Measurements from ENCODE around the gene KPNA2.
"Not testable (repeated sequence)": the region's sequence is repeated elsewhere in the genome, so short reads cannot be mapped to it uniquely, and the experiment has no call there.

KPNA2 gene

DNA sequence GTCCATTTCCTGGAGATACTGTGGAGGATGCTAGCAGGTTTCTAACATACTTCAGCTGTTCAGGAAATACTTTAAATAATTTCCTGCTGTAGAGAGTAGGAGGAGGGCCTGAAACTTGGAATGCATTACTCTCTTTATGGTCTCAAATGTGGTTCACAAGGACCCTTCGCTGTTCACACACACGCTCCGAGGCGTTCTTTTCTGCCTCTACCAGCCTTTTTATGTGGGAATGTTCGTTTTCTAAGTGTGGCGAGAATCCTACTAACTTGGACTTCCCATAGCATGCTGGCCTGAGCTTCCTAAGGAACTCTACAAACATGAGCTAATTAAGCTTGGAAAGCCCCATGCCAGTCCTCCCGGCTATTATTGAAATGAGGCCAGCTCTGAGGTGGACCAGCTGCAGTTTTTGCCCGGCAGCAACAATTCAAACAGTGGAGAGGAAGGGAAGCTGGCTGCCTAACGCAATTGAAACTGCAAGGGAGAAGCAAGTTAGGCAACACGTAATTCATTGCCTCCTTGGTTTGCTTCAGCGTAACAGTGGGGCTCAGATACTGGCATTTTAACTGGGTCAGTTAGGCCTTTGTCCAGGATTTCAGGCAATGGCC, 18.9 kb downstream of the KPNA2 start:
- DNase-seq, result peak; percentile 59

DNA sequence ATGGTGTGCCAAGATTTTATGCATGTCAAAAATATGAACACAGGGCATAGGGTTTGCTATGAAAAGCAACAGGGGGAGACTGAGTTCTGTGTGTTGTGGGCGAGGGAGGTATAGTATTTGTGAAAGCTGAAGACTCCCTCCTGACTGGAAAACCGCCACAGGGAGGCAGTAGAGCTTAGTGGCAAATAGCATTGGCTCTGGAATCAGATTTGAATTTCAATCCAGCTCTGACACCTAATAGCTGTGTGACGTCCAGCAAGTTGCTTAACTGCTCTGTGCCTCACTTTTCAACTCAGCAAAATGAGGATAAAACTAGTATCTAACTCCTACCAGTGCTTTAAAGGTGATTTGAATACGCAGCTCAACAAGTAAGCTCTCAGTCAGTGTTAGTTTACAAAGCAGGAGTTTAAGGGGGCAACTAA, 22.0 kb downstream of the KPNA2 start:
- no peak for DNase-seq

DNA sequence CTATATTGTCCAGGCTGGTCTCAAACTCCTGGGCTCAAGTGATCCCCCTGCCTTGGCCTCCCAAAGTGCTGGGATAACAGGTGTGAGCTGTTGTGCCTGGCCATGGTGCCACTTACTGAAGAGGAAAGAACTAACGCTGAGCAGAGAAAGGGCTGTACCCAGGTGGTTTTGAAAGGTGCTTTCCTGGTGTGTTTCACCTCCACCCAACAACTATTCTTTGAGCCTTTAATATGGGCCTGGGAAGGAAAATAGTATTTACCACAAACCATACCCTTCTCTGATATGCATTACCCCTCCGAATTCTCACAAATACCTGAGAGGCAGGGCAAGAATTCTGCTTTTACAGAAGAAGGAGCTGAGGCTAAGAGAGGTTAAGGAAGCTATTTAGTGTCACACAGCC, 24.8 kb downstream of the KPNA2 start:
- DNase-seq, result no peak

DNA sequence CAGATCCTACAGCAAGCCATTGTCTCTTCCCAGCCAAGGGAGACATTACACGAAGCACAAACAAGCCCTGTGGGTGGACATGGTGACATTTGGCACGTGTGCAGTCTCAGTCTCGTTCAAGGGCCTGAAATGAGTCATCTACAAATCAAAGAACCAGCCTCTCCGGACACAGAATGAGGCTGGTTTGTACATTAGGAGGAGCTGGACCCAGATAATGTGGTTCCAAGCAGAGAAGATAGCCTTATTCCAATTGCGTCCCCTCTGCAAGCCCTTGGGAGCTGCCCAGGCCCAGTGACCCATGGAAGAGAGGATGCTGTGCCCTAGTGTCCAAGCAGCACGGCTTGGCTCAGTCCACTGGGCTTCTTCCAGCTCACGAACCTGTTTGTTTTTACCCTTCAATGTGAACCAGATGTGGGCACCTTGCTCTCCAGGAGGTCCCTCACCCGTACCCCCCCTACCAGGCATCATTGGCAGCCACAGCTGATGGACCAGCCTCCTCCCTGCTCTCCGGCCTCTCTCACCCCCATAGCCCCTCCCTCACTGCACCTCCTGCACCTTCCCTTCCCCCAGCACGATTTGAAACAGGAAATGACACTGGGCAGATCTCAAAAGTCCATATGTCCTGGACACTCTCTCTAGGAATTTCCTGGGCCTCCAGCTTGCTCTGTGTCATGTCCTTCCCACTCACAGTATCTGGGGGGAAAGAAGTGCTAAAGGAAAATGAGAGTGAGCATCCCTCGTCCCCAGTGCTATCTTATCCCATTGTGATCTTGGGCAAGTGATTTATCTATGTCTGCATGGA, 26.2 kb downstream of the KPNA2 start:
- no peak for DNase-seq

DNA sequence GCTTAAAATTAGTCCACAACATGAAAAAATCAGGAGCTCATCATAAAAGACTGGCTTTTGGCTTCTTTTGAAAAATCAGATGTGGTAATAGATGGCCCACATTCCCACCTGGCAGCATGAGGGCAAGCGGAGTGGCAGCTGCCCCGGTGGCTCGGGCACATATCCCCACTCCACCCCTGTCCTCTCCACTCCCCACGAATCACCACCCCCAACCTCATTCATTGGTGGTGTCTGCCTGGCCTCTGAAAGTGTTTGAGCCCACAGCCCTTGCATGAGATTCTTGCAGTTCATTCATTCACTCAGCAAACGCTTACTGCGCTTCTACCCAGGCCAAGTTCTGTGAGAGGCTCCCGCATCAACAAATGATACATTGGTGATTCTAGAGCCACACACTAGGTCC, 29.8 kb downstream of the KPNA2 start:
- DNase-seq, result not testable (repeated sequence)

DNA sequence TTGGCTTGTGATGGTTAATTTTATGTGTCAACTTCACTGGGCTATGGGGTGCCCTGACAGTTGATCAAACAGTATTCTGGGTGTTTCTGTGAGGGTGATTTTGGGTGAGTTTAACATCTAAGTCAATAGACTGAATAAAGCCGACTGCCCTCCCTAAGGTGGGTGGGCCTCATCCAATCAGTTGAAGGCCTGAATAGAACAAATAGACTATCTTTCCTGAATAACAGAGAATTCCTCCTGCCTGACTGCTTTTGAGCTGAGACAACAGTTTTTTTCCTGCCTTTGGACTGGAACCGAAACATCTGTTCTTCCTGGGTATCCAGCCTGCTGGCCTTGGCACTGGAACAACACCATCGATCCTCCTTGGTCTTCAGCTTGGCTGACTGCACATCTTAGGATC, 33.0 kb downstream of the KPNA2 start:
- DNase-seq, result not testable (repeated sequence)

DNA sequence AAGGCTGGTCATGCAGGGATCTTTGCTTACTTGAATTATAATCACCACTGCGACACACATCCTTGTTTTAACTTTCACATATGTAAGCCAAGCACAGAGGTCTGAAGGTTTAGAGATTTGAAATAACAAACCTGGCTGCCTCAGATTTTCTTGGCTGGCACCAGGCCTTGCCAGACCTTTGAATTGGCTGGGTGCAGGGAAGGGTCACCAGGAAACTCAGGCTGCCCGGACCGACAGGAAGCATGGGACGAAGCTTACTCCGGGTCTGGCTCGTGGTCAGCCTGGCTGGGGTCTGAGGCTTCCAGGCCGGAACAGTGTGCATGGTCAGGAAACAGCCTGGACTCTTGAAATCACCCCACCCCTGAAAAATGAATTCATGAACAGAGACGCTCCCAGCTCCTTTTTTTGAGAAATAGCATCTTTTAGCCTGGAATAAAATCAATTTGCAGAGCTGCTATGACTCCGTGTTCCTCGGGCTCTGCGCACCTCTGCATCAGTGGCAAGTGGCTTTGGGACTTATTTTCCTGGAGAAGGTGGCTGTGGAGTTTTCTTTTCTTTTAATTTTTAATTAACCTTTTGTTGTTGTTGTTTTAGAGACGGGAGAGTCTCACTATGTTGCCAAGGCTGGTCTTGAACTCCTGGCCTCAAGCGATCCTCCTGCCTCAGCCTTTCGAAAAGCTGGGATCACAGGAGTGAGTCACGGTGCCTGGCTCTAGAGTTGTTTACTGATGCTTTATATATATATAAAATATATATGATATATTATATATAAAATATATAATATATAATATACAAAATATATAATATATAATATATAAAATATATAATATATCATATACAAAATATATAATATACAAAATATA, 35.3 kb downstream of the KPNA2 start:
- DNase-seq, result not testable (repeated sequence)

DNA sequence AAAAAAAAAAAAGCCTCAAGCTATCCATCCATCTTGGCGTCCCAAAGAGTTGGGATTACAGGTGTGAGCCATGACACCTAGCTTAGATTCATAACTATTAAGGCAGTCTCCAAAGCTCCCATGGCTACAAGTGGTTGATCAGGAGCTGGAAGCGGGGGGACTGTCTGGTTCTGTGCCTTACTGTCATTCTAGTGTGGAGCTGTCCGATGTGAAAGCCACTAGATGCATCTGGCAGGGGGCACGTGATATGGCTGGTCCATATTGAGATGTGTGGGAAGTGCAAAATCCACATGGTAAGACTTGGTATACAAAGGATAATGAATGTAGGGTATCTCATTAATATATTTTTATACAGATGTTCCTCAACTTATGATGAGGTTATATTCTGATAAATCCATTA, 38.7 kb downstream of the KPNA2 start:
- DNase-seq, result no peak

DNA sequence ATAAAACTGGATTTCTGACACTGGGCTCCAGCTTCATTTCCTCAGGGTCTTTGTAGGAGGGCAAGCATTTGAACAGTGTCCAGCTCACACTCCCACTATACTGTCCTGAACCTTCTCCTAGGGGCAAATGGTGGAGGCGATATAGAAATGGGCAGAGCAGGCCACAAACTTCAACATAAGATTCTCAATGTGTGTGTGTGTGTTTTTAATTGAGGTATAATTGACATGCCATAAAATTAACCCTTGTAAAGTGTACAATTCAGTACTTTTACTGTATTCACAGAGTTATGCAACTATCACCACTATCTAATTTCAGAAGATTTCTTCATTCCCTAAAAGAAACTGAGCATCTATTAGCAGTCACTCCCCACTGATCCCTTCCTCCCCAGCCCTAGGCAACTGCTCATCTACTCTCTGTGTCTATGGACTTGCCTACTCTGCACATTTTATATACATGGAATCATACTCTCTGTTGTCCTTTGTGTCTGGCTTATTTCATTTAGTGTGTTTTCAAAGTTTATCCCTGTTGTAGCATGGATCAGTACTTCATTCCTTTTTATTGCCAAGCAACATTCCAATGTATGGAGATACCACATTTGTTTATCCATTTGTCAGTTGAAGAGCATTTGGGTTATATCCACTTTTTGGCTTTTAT, 40.5 kb downstream of the KPNA2 start:
- DNase-seq, result not testable (repeated sequence)

DNA sequence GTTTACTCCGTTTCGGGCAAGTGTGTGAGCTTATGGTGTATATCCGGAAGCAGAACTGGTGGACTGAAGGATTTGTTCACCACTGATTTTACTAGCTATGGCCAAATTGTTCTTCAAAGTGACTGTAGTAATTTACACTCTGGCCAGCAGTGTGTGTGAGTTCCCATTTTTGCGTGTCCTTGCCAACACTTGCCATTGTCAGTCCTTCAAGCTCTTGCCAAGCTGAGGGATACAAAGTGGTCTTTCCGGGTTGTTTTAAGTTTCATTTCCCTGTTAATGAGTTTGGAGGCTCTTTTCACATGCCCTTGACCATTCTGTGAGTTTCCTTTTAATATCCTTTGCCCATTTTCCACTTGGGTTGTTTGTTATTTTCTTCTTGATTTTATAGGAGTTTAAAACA, 42.0 kb downstream of the KPNA2 start:
- not testable (repeated sequence) for DNase-seq

DNA sequence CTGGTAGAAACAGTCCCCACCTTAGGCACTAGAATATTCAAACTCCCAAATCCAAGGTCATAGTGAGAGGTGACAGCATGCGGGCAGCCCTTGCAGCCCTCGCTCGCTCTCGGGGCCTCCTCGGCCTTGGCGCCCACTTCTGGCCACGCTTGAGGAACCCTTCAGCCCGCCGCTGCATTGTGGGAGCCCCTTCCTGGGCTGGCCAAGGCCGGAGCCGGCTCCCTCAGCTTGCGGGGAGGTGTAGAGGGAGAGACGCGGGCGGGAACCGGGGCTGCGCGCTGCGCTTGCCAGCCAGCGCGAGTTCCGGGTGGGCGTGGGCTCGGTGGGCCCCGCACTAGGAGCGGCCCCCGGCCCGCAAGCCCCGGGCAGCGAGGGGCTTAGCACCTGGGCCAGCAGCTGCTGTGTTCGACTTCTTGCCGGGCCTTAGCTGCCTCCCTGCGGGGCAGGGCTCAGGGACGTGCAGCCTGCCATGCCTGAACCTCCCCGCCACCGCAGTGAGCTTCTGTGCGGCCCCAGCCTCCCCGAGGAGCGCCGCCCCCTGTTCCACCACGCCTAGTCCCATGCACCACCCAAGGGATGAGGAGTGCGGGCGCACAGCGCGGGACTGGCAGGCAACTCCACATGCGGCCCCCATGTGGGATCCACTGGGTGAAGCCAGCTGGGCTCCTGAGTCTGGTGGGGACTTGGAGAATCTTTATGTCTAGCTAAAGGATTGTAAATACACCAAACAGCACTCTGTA, 45.0 kb downstream of the KPNA2 start:
- no peak for DNase-seq

DNA sequence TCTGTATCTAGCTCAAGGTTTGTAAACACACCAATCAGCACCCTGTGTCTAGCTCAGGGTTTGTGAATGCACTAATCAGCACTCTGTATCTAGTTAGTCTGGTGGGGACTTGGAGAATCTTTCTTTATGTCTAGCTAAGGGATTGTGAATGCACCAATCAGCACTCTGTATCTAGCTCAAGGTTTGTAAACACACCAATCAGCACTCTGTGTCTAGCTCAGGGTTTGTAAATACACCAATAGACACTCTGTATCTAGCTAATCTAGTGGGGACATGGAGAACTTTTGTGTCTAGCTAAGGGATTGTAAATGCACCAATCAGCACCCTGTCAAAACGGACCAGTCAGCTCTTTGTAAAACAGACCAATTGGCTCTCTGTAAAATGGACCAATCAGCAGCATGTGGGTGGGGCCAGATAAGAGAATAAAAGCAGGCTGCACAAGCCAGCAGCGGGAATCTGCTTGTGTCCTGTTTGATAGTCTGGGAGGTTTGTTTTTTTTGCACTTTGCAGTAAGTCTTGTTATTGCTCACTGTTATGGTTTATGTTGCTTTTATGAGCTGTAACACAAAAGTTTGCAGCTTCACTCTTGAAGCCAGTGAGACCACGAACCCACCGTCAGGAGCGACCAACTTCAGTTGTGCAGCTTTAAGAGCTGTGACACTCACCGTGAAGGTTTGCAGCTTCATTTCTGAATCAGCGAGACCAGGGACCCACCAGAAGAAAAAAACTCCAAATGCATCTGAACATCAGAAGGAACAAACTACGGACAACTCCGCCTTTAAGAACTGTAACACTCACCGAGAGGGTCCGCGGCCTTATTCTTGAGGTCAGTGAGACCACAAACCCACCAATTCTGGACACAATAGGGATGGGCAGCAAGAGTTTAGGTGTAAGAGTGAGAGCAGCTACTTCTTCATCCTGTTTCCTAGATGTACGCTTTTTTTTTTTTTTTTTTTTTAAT, 46.0 kb downstream of the KPNA2 start:
- DNase-seq, result not testable (repeated sequence)

DNA sequence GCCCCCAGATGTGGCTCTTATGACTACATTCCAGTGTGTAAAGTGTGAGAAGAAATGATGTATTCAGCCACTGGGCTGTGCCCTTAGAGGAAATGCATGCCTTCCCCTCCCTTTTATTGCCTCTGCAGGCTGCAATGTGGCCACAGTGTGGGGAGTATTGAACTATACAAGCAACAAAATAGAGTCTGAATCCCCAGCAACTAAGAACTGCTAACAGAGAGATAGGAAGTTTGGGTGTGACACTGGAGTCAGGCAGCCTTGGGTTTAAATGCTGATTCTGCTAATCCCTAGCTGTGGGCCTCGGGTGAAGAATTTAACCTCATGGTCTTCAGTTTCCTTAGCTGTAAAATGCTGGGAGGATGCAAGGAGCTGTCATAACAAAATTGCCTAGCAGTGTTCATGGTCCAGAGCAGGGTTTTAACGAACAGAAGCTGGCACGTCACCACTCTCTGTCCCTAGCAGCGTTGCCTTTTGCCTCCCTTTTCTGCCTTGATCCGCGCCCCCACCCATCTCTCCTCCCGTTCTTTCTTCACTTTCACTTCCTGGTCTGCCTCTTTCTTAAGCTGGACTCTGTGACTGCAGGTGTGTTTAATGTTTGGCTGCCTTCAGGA, 50.3 kb downstream of the KPNA2 start:
- no peak for DNase-seq

DNA sequence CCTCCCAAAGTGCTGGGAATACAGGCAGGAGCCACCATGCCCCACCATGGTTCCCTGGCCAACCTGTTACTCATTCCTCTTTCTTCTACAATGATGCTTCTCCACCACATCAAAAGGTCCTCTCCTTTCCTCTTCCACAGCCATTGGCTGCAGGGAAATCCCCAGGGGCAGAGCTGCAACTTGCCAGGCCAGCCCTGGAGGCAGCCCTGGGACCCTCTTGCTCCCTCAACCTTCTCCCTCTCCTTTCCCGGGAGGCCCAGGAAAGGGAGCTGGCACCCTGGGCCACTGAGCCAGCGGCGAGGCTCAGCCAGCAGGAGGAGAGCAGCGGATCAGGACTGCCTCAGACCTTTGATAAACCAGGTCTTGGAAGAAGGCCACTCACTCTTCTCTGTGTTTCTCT, 51.1 kb downstream of the KPNA2 start:
- not testable (repeated sequence) for DNase-seq

DNA sequence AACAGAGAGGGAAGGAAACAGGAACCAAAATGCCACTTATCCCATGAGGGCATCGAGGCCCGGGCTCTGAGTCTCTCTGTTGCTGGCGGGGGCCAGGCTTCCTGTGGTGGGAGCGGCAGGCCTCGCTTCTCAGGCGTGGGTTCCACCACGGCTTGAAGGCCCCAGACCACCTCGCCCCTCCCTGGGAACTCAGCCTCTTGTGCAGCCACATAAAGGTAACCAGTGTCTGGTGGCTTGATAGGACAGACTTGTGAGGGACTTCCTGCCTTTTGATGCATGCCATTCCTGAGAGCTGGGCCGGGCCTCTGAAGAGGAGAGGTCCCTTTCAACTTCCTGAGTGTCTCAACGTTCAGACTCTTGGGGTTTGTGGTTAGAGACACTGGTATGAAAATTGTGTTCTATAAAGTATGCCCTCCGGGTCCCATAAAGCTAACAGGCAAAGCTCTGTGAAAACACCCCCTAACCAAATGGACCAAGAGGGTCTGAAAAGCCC, 51.6 kb downstream of the KPNA2 start:
- DNase-seq, result not testable (repeated sequence)

DNA sequence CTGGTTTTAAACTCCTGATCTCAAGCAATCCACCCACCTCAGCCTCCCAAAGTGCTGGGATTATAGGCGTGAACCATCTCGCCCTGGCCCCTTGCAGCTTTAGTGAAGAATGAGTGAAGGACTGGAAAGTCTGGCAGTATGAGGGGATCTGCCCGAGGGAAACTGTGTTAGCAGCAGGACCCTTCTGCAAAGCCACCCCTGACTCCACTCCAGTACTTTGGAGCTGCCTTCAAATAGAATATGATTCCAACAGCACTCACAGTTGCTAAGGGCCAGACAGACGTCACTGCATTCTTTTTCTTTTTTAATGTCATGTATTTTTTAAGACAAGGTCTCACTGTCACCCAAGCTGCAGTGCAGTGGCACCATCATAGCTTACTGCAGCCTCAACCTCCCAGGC, 52.3 kb downstream of the KPNA2 start:
- no peak for DNase-seq

DNA sequence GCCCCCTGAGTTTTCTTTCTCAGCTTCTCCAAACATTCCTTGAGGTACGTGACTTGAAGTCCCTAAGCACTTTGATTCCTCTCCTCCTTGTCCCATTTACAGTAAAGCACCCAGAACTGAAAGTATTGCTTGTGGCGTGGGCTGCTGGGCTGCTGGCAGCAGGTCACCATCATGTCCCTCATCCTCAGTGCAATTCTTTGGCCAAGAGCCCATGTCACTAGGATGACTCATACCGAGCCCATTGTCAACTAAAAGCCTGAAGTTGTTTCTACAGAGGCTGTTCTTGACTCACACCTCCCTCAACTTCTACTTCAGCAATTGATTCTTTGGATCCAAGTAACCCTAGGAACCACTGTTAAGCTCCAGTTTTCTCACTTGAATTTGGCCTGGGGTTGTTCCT, 54.3 kb downstream of the KPNA2 start:
- DNase-seq, result no peak

DNA sequence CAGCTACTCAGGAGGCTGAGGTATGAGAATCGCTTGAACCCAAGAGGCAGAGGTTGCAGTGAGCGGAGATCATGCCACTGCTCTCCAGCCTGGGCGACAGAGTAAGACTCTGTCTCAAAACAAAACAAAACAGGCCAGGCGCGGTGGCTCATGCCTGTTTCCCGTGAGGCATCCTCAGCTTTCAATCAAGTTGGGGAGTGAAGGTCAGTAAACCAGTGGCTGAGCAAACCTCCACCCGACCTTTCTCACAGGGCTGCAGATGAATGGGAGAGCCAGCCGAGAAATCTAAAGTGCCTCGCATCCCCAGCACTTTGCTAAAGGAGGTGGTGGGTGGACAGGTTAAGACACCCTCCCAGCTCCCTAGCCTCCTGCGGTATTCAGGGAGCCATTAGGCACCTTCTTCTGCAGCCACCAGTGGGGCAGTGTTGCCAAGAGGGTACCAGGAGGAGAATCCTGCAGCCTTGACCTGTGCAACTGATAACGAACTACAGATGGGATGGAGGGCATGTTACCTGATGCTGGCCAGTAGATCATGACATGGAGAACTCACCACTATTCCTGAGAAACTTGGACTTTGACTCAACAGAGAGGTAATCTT, 59.0 kb downstream of the KPNA2 start:
- no peak for DNase-seq

DNA sequence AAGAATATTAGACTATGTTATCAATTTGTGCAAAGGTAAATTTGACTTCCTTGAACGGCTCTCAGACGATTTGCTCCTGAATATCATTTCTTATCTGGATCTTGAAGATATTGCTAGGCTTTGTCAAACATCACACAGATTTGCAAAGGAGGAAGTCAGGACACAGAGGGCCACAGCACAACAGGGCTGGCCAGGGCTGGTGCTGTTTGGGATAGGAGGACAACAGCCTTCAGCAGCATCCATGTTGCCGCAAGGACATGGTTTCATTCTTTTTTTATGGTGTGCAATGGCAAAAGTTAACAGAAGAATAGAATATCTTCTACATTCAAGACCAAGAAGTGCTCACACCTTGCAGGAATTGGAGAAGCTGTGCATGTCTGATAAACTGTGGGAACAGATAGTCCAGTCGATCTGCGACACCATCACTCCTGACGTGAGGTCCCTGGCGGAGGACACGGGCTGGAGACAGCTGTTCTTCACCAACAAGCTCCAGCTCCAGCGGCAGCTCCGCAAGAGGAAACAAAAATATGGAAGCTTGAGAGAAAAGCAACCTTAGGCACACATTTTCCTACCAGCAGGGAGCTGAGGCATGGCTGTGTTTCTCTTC, 59.8 kb downstream of the KPNA2 start:
- no peak for DNase-seq

All from right kidney (tissue), 1 donor.